Glutamatergic neuron (in vitro differentiated cells): ENCODE data around the gene USP9Y. TPM values are rescaled to one million over a fixed set of nuclear protein-coding genes. Genes with fewer than 3 reads are reported as not detected.

Experiments used
- DNase-seq: peaks from one replicate; pipeline ENCODE4 v3.0.0; 2022
- H3K27ac Mint-ChIP-seq: one replicate; pipeline ENCODE4 v1.8.0; 2020; ENCODE audit warnings: mild to moderate bottlenecking, mixed read lengths, inconsistent platforms; ENCODE audit not compliant: unreplicated experiment
- H3K27me3 Mint-ChIP-seq: one replicate; pipeline ENCODE4 v1.8.0; 2020; ENCODE audit warnings: mild to moderate bottlenecking, moderate library complexity, mixed read lengths, inconsistent platforms; ENCODE audit not compliant: unreplicated experiment
- H3K36me3 Mint-ChIP-seq: one replicate; pipeline ENCODE4 v1.8.0; 2020; ENCODE audit warnings: mild to moderate bottlenecking, mixed read lengths, inconsistent platforms; ENCODE audit not compliant: unreplicated experiment
- H3K4me1 Mint-ChIP-seq: one replicate; pipeline ENCODE4 v1.8.0; 2020; ENCODE audit warnings: mild to moderate bottlenecking, low read depth, mixed read lengths, inconsistent platforms; ENCODE audit not compliant: unreplicated experiment
- H3K4me3 Mint-ChIP-seq: one replicate; pipeline ENCODE4 v1.8.0; 2020; ENCODE audit warnings: mild to moderate bottlenecking, mixed read lengths, inconsistent platforms; ENCODE audit not compliant: unreplicated experiment
- H3K9me3 Mint-ChIP-seq: one replicate; pipeline ENCODE4 v1.8.0; 2020; ENCODE audit warnings: mild to moderate bottlenecking, moderate library complexity, mixed read lengths, inconsistent platforms; ENCODE audit not compliant: unreplicated experiment
- total RNA-seq: library from RNA; stranded (reverse); fragmentation: NEBNext Ultra II Directional; extraction: Animal tissue kit (Norgen Biotek cat#: 25700); gene quantifications from one replicate; pipeline ENCODE4 v1.2.1, GENCODE V29; 2021; ENCODE audit not compliant: unreplicated experiment
- TF ChIP-seq, protein P1 (sequence below): fragments of 200-600 bp; sonication (generic); IDR thresholded peaks from one replicate; pipeline ENCODE4 v1.5.0; 2021; ENCODE audit not compliant: partially characterized antibody, unreplicated experiment

Gene USP9Y
- total RNA-seq, 1 donor from 2014 or later, result 50.3 TPM

GRCh38 chrY:12841368-12841767 is 140.3 kb downstream of the USP9Y start:
- H3K4me1 Mint-ChIP-seq, result no peaks in the 10 kb centered on the region
- no peaks in the 10 kb centered on the region for H3K27me3 Mint-ChIP-seq
- TF ChIP-seq, protein P1, sequence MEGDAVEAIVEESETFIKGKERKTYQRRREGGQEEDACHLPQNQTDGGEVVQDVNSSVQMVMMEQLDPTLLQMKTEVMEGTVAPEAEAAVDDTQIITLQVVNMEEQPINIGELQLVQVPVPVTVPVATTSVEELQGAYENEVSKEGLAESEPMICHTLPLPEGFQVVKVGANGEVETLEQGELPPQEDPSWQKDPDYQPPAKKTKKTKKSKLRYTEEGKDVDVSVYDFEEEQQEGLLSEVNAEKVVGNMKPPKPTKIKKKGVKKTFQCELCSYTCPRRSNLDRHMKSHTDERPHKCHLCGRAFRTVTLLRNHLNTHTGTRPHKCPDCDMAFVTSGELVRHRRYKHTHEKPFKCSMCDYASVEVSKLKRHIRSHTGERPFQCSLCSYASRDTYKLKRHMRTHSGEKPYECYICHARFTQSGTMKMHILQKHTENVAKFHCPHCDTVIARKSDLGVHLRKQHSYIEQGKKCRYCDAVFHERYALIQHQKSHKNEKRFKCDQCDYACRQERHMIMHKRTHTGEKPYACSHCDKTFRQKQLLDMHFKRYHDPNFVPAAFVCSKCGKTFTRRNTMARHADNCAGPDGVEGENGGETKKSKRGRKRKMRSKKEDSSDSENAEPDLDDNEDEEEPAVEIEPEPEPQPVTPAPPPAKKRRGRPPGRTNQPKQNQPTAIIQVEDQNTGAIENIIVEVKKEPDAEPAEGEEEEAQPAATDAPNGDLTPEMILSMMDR, result no peak
- H3K9me3 Mint-ChIP-seq, result no peaks in the 10 kb centered on the region
- H3K4me3 Mint-ChIP-seq, result no peak overlapping the region
- no peak overlapping the region for H3K27ac Mint-ChIP-seq
- H3K36me3 Mint-ChIP-seq, result no peaks in the 10 kb centered on the region
- no peak for DNase-seq

GRCh38 chrY:12846793-12847192 is 145.8 kb downstream of the USP9Y start:
- Mint-ChIP-seq H3K9me3 (peaks cover 2% of the 10 kb centered on the region), H3K27ac (no peak overlapping the region), H3K4me3 (no peak overlapping the region), H3K36me3 (no peaks in the 10 kb centered on the region), H3K27me3 (no peaks in the 10 kb centered on the region), H3K4me1 (no peaks in the 10 kb centered on the region)
- TF ChIP-seq, protein P1, result no peak
- no peak for DNase-seq

GRCh38 chrY:12855791-12856275 is 154.8 kb downstream of the USP9Y start:
- Mint-ChIP-seq H3K36me3 (no peaks in the 10 kb centered on the region), H3K4me3 (no peak overlapping the region), H3K9me3 (no peaks in the 10 kb centered on the region), H3K27me3 (peaks cover 1% of the 10 kb centered on the region), H3K27ac (no peak overlapping the region), H3K4me1 (no peaks in the 10 kb centered on the region)
- TF ChIP-seq, protein P1, result no peak
- no peak for DNase-seq

- H3K4me1 Mint-ChIP-seq, result no peaks in the 10 kb centered on the region
- DNase-seq, result no peak
- no peaks in the 10 kb centered on the region for H3K9me3 Mint-ChIP-seq
- H3K36me3 Mint-ChIP-seq, result no peaks in the 10 kb centered on the region
- no peak overlapping the region for H3K4me3 Mint-ChIP-seq
- H3K27ac Mint-ChIP-seq, result no peak overlapping the region
- TF ChIP-seq, protein P1, result no peak
- no peaks in the 10 kb centered on the region for H3K27me3 Mint-ChIP-seq
Observed at GRCh38 chrY:12867960-12868359, 166.9 kb downstream of the USP9Y start.

DNA sequence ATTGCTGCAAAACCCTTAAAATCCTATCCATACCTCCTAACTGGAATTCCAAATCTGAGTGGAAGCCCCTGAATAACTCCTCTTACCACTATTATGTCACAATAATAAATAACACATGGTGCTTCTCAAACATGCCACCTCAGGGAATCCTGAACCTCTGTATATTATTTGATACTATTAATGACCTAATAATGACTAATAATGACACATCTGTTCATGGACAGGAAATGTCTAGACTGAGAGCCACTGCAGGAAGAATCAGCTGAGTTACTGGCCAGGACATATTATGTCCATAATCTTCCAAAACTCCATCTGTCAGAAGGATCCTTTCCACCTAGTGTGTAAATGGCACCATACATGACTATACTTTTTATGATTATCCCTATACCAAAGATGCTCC is 195.9 kb downstream of the USP9Y start:
- TF ChIP-seq, protein P1, result no peak
- Mint-ChIP-seq H3K27ac (no peak overlapping the region), H3K4me3 (no peak overlapping the region), H3K36me3 (no peaks in the 10 kb centered on the region), H3K4me1 (no peaks in the 10 kb centered on the region), H3K27me3 (no peaks in the 10 kb centered on the region), H3K9me3 (no peaks in the 10 kb centered on the region)
- DNase-seq, result no peak
